Stimulated activated CD8-positive, alpha-beta memory T cell treated with anti-CD3 and anti-CD28 coated beads, Interleukin-7, amount 100 ng/mL, for 24 hours (primary cell): ENCODE results near the gene HIRA.
"Not testable (repeated sequence)": the region's sequence is repeated elsewhere in the genome, so short reads cannot be mapped to it uniquely, and the experiment has no call there.

Experiments used
- DNase-seq: peaks from one replicate; pipeline ENCODE4 v3.0.0-alpha.2; 2020; ENCODE audit warnings: low read depth

The HIRA gene

GRCh38 chr22:19443544-19444211, 12.1 kb upstream of the HIRA start:
- no peak for DNase-seq

- DNase-seq, result no peak
Observed at GRCh38 chr22:19442166-19442565, 10.6 kb upstream of the HIRA start.

- DNase-seq, result no peak
Observed at GRCh38 chr22:19440411-19441195, 9.1 kb upstream of the HIRA start.

- no peak for DNase-seq
Observed at GRCh38 chr22:19438298-19438697, 6.8 kb upstream of the HIRA start.

GRCh38 chr22:19436444-19437161, 5.1 kb upstream of the HIRA start:
- DNase-seq, result not testable (repeated sequence)

- DNase-seq, result no peak
Observed at GRCh38 chr22:19434829-19435580, 3.5 kb upstream of the HIRA start.

- DNase-seq, result no peak
Observed at GRCh38 chr22:19434401-19434800, 2.9 kb upstream of the HIRA start.

GRCh38 chr22:19432133-19432851, 759 bp upstream of the HIRA start, which contains the start of gene MRPL40:
Gene MRPL40 (plus strand): TSS chr22:19432545. CDS start chr22:19432555, 10 bp downstream.
- DNase-seq, result peak; percentile 77

GRCh38 chr22:19430890-19431541, 517 bp downstream of the HIRA start:
- no peak for DNase-seq

GRCh38 chr22:19429950-19430889, 1.3 kb downstream of the HIRA start:
- DNase-seq, result no peak

GRCh38 chr22:19424186-19424500, 7.4 kb downstream of the HIRA start:
- DNase-seq, result no peak

- no peak for DNase-seq
Observed at GRCh38 chr22:19422440-19423301, 8.9 kb downstream of the HIRA start.

- no peak for DNase-seq
Observed at GRCh38 chr22:19420321-19420720, 11.2 kb downstream of the HIRA start.

- peak; percentile 21 for DNase-seq
Observed at GRCh38 chr22:19419464-19420178, 11.9 kb downstream of the HIRA start.

GRCh38 chr22:19419086-19419463, 12.5 kb downstream of the HIRA start:
- no peak for DNase-seq

- DNase-seq, result no peak
Observed at GRCh38 chr22:19412923-19413322, 18.6 kb downstream of the HIRA start.

- no peak for DNase-seq
Observed at GRCh38 chr22:19412478-19412877, 19.1 kb downstream of the HIRA start.

- no peak for DNase-seq
Observed at GRCh38 chr22:19411690-19412045, 19.9 kb downstream of the HIRA start.
